ENCODE data around the gene SETD2.

GRCh38 chr3:46972396-46972795 is 191.5 kb downstream of the SETD2 start:
- TF ChIP-seq CTCF (IDR thresholded peaks at IDR 0.05; ENCODE audit: low read depth, low read length) (no peak), MAX (IDR thresholded peaks at IDR 0.05; ENCODE audit: low read depth, low read length) (no peak), POLR2A (IDR thresholded peaks at IDR 0.05; ENCODE audit: extremely low read depth, insufficient read length) (no peak)

All from NB4 (cell line).